Stomach (tissue), 9 donors: ENCODE data around the gene PCF11. TPM values are rescaled to one million over a fixed set of nuclear protein-coding genes. Genes with fewer than 3 reads are reported as not detected.

Experiments
- DNase-seq, 2 donors: peaks; one replicate each; pipeline versions ENCODE4 v3.0.0 to v3.0.0-alpha.2; 2013 to 2019
- H3K27ac ChIP-seq, 5 donors: fragments of 200-600 bp in 4 of 5; sonication (generic) in 4 of 5; one replicate each; pipeline ENCODE4 v1.5.1; 2013 to 2019; ENCODE audit warnings: mild to moderate bottlenecking in 1 of 5, moderate library complexity in 1 of 5
- H3K27me3 ChIP-seq, 3 donors: fragments of 200-600 bp; sonication (generic); one replicate each; pipeline ENCODE4 v1.5.1; 2017 to 2019; ENCODE audit warnings: mixed run types in 1 of 3
- H3K36me3 ChIP-seq, 4 donors: fragments of 200-600 bp; sonication (generic); 1 replicate in 3 of 4; 2 replicates in 1 of 4; pipeline ENCODE4 v1.5.1; 2016 to 2019
- H3K4me1 ChIP-seq, 4 donors: fragments of 200-600 bp; sonication (generic); one replicate each; pipeline ENCODE4 v1.5.1; 2016 to 2019
- H3K4me3 ChIP-seq, 4 donors: fragments of 200-600 bp; sonication (generic) in 3 of 4; one replicate each; pipeline ENCODE4 v1.5.1; 2016 to 2019; ENCODE audit warnings: mild to moderate bottlenecking in 1 of 4
- H3K9me3 ChIP-seq, 4 donors: fragments of 200-600 bp; sonication (generic); one replicate each; pipeline ENCODE4 v1.5.1; 2016 to 2019
- EP300 ChIP-seq: sonication (generic); formaldehyde crosslinking; IDR thresholded peaks from one replicate; pipeline ENCODE4 v1.6.1; 2017; ENCODE audit warnings: antibody characterized with exemption
- POLR2A ChIP-seq, 4 donors: fragments of 450-650 bp; IDR thresholded peaks; one replicate each; pipeline ENCODE4 v1.6.1; 2016; ENCODE audit warnings: antibody characterized with exemption in 4 of 4, control low read depth in 2 of 4, mild to moderate bottlenecking in 1 of 4, moderate library complexity in 1 of 4
- POLR2AphosphoS5 ChIP-seq, 3 donors: sonication (generic); formaldehyde crosslinking; IDR thresholded peaks; one replicate each; pipeline ENCODE4 v1.6.1; 2016; ENCODE audit warnings: antibody characterized with exemption in 3 of 3
- WGBS, 5 donors: extraction: QIAGEN DNeasy Blood & Tissue Kit in 3 of 5; methylation state at CpG; one replicate each; pipeline versions ENCODE4 v1.1.5 to v1.1.7; 2013 to 2018; 5-methylcytosine and 5-hydroxymethylcytosine counted together
- intact Hi-C: fragments of 100-400 bp; cut with DNase I; formaldehyde crosslinking; loops from one replicate; pipeline ENCODE4 v1.15.1; 2023; ENCODE audit warnings: low total_unique reads
- polyA plus RNA-seq, 3 donors: library from polyadenylated mRNA; stranded (reverse); fragments of 200-250 nt; gene quantifications; one replicate each; pipeline ENCODE4 v1.2.3, GENCODE V29; 2013
- total RNA-seq, 5 donors: library from RNA; depleted of rRNA; stranded (reverse); fragments of >200 nt; gene quantifications; one replicate each; pipeline versions ENCODE4 v1.1.0 to v1.2.3, GENCODE V29; 2014 to 2016
- TF ChIP-seq, protein P1 (sequence below), 7 experiments: fragments of 450-650 bp in 4 of 7; fragments of 200-600 bp in 3 of 7; sonication (generic) in 3 of 7; IDR thresholded peaks; one replicate each; pipeline ENCODE4 v1.5.1; 2016 to 2019; ENCODE audit warnings: antibody characterized with exemption in 7 of 7, control low read depth in 2 of 7, mild to moderate bottlenecking in 1 of 7
- donor health status: healthy with polysubstance abuse.
- donor health status: Bipolar disorder and iron deficiency.
- donor health status: healthy.

Gene PCF11
- total and polyA plus RNA-seq, 8 donors: 10.1 to 87.2 (median 58.2) TPM

GRCh38 chr11:83120327-83120726, 36.6 kb upstream of the PCF11 start:
- no peaks in the 10 kb centered on the region for H3K36me3 ChIP-seq
- no peak overlapping the region for H3K4me3 ChIP-seq
- intact Hi-C loops: no loop called here
- H3K27me3 ChIP-seq: no peaks in the 10 kb centered on the region
- no peak for DNase-seq
- H3K4me1 ChIP-seq: peaks cover 0 to 26% (median 18%) of the 10 kb centered on the region in 4 donors
- H3K9me3 ChIP-seq: no peaks in the 10 kb centered on the region
- H3K27ac ChIP-seq: no peak overlapping the region
- TF ChIP-seq EP300 (no peak), POLR2AphosphoS5 (IDR thresholded peaks at IDR 0.05) (no peak), POLR2A (IDR thresholded peaks at IDR 0.05) (no peak)
- TF ChIP-seq, protein P1, sequence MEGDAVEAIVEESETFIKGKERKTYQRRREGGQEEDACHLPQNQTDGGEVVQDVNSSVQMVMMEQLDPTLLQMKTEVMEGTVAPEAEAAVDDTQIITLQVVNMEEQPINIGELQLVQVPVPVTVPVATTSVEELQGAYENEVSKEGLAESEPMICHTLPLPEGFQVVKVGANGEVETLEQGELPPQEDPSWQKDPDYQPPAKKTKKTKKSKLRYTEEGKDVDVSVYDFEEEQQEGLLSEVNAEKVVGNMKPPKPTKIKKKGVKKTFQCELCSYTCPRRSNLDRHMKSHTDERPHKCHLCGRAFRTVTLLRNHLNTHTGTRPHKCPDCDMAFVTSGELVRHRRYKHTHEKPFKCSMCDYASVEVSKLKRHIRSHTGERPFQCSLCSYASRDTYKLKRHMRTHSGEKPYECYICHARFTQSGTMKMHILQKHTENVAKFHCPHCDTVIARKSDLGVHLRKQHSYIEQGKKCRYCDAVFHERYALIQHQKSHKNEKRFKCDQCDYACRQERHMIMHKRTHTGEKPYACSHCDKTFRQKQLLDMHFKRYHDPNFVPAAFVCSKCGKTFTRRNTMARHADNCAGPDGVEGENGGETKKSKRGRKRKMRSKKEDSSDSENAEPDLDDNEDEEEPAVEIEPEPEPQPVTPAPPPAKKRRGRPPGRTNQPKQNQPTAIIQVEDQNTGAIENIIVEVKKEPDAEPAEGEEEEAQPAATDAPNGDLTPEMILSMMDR (IDR thresholded peaks at IDR 0.05): no peak

GRCh38 chr11:83122050-83122449, 34.9 kb upstream of the PCF11 start:
- TF ChIP-seq EP300: no peak
- no peak for TF ChIP-seq POLR2A (IDR thresholded peaks at IDR 0.05)
- TF ChIP-seq POLR2AphosphoS5 (IDR thresholded peaks at IDR 0.05): no peak
- TF ChIP-seq, protein P1 (IDR thresholded peaks at IDR 0.05): no peak
- DNase-seq: no peak
- Histone ChIP-seq H3K9me3 (no peaks in the 10 kb centered on the region), H3K4me1 (peaks cover 0 to 19% (median 10%) of the 10 kb centered on the region in 4 donors), H3K36me3 (no peaks in the 10 kb centered on the region), H3K4me3 (no peak overlapping the region), H3K27me3 (no peaks in the 10 kb centered on the region), H3K27ac (no peak overlapping the region)
- intact Hi-C loops: no loop called here

DNA sequence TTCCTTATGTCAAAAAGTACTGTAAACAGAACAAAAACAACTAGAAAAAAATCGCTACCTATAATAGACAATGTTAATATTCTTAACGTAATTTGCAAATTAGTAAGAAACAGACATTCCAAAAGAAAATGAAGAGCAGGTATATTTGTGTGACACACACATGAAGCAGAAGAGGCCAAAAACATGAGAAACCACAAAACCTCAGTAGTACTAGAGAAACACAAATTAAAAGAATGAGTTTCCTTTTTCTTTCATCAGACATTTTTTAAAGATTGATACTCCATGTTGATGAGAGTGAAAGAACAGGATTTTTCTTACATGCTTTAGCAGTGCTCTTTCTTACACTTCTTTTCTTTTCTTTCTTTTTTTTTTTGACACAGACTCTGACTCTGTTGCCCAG, 34.2 kb upstream of the PCF11 start:
- TF ChIP-seq POLR2AphosphoS5 (IDR thresholded peaks at IDR 0.05): no peak
- TF ChIP-seq, protein P1 (IDR thresholded peaks at IDR 0.05): no peak
- TF ChIP-seq EP300: no peak
- no peak for TF ChIP-seq POLR2A (IDR thresholded peaks at IDR 0.05)
- Histone ChIP-seq H3K4me1 (peaks cover 0 to 14% (median 8%) of the 10 kb centered on the region in 4 donors), H3K9me3 (no peaks in the 10 kb centered on the region), H3K27ac (no peak overlapping the region), H3K4me3 (no peak overlapping the region), H3K27me3 (no peaks in the 10 kb centered on the region), H3K36me3 (no peaks in the 10 kb centered on the region)
- WGBS, 5 donors: 92 to 95% (median 93%) methylated on average over 2 of the region's 2 CpGs
- no peak for DNase-seq
- intact Hi-C loops: no loop called here

DNA sequence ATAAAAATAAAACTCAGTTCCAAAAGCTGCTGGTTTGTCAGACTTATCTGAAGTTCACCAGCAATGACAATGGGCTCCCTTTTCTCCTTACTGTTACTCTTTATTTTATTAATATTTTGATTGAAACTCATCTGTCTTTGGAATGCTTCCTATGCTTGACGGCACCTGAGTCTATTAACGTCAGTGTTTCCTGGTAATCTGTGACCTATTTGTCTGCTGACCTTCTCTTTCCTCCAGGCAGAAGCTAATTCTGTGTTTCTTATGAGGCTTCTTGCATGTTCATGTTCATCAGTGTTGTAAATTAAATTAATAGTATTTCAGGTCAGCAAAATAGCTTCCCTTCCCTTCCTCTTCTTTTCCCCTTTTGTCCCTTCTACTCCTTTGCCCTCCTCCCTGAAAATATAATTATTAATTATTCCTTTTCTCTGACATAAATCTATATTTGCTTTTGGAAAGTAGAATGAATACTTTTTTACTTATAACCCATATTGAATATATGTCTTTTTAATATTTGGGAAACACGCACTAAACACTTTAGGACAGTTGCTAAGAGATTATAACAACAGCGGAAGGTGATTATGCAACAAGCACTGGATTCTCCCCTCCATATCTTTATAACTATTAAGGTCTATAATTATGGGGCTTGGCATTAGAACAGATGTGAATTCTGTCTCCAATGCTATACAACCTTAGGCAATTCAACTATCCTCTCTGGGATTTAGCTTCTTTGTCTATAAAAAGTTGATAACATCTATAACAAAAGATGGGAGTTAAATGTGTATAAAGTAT, 32.1 kb upstream of the PCF11 start:
- no peaks in the 10 kb centered on the region for H3K9me3 ChIP-seq
- peaks cover 0 to 5% (median 0%) of the 10 kb centered on the region in 4 donors for H3K4me1 ChIP-seq
- H3K27ac ChIP-seq: no peak overlapping the region
- TF ChIP-seq POLR2AphosphoS5 (IDR thresholded peaks at IDR 0.05): no peak
- TF ChIP-seq, protein P1 (IDR thresholded peaks at IDR 0.05): no peak
- TF ChIP-seq POLR2A (IDR thresholded peaks at IDR 0.05): no peak
- TF ChIP-seq EP300: no peak
- H3K36me3 ChIP-seq: no peaks in the 10 kb centered on the region
- WGBS, 5 donors: 62 to 79% (median 66%) methylated on average over 4 of the region's 4 CpGs
- intact Hi-C loops: no loop called here
- H3K4me3 ChIP-seq: no peak overlapping the region
- H3K27me3 ChIP-seq: no peaks in the 10 kb centered on the region
- DNase-seq: peak in 1 of 2 donors; percentile 24
